ENCODE results near the gene CRYL1. TPM values are rescaled to one million over a fixed set of nuclear protein-coding genes. Genes with fewer than 3 reads are reported as not detected.

The CRYL1 gene
- 17.6 TPM for total RNA-seq

- peak; percentile 76 for DNase-seq
Measured at GRCh38 chr13:20525601-20526544, at the start of gene CRYL1. Gene CRYL1 (minus strand): TSS chr13:20525857. CDS start chr13:20525794, 63 bp downstream.

GRCh38 chr13:20573636-20574035 lies 48.0 kb upstream of the CRYL1 start:
- DNase-seq: no peak

GRCh38 chr13:20573186-20573585 lies 47.5 kb upstream of the CRYL1 start:
- DNase-seq: no peak

GRCh38 chr13:20571676-20572075 lies 46.0 kb upstream of the CRYL1 start:
- DNase-seq: no peak

GRCh38 chr13:20570517-20570916 lies 44.9 kb upstream of the CRYL1 start:
- DNase-seq: no peak

- no peak for DNase-seq
Measured at GRCh38 chr13:20567881-20568528, 42.3 kb upstream of the CRYL1 start.

- DNase-seq: peak; percentile 97
Measured at GRCh38 chr13:20566898-20567874, 41.5 kb upstream of the CRYL1 start, which contains the start of gene IFT88. Gene IFT88 (plus strand): TSS chr13:20567157. CDS start chr13:20574386, 7,229 bp downstream.

GRCh38 chr13:20566468-20566897 lies 40.8 kb upstream of the CRYL1 start:
- no peak for DNase-seq

- DNase-seq: no peak
Measured at GRCh38 chr13:20565115-20565736, 39.6 kb upstream of the CRYL1 start.

GRCh38 chr13:20561741-20562140 lies 36.1 kb upstream of the CRYL1 start:
- no peak for DNase-seq

- no peak for DNase-seq
Measured at GRCh38 chr13:20559659-20560356, 34.2 kb upstream of the CRYL1 start.

GRCh38 chr13:20558982-20559381 lies 33.3 kb upstream of the CRYL1 start:
- DNase-seq: no peak

GRCh38 chr13:20553311-20553710 lies 27.7 kb upstream of the CRYL1 start:
- DNase-seq: peak; percentile 63

- no peak for DNase-seq
Measured at GRCh38 chr13:20550799-20551198, 25.1 kb upstream of the CRYL1 start.

GRCh38 chr13:20547479-20547908 lies 21.8 kb upstream of the CRYL1 start:
- DNase-seq: no peak

GRCh38 chr13:20546556-20546955 lies 20.9 kb upstream of the CRYL1 start:
- no peak for DNase-seq

- DNase-seq: no peak
Measured at GRCh38 chr13:20544201-20544923, 18.7 kb upstream of the CRYL1 start.

- DNase-seq: no peak
Measured at GRCh38 chr13:20536992-20537391, 11.3 kb upstream of the CRYL1 start.

GRCh38 chr13:20534038-20534608 lies 8.5 kb upstream of the CRYL1 start:
- no peak for DNase-seq

- no peak for DNase-seq
Measured at GRCh38 chr13:20528452-20528851, 2.8 kb upstream of the CRYL1 start.
